Upper lobe of left lung (tissue), 4 donors: ENCODE measurements around the gene XRCC4.

Experiments
- CTCF ChIP-seq, 6 experiments: fragments of 450-650 bp in 4 of 6; fragments of 200-600 bp in 2 of 6; sonication (generic) in 2 of 6; IDR thresholded peaks; one replicate each; pipeline ENCODE4 v1.5.1; 2016 to 2019; ENCODE audit warnings: antibody characterized with exemption in 6 of 6
- POLR2A ChIP-seq, 4 donors: fragments of 450-650 bp; IDR thresholded peaks; one replicate each; pipeline ENCODE4 v1.5.1; 2016 to 2017; ENCODE audit warnings: antibody characterized with exemption in 4 of 4, mild to moderate bottlenecking in 2 of 4
- POLR2AphosphoS5 ChIP-seq, 2 donors: sonication (generic); formaldehyde crosslinking; IDR thresholded peaks; one replicate each; pipeline ENCODE4 v1.5.1; 2017; ENCODE audit warnings: antibody characterized with exemption in 2 of 2

GRCh38 chr5:83076742-83077661 is at the start of gene XRCC4, which contains the start of gene TMEM167A:
- no peak for TF ChIP-seq CTCF (IDR thresholded peaks at IDR 0.05)
- peak; percentile 34 to 92 (median 80) for TF ChIP-seq POLR2A (IDR thresholded peaks at IDR 0.05)
- peak; percentile 91 to 94 for TF ChIP-seq POLR2AphosphoS5 (IDR thresholded peaks at IDR 0.05)
